Suprapubic skin (tissue), 4 donors: ENCODE data around the gene CRYBA2. TPM values are rescaled to one million over a fixed set of nuclear protein-coding genes. Genes with fewer than 3 reads are reported as not detected.

Experiments used
- DNase-seq, 2 donors: peaks; one replicate each; pipeline ENCODE4 v3.0.0-alpha.2; 2019; ENCODE audit warnings: low spot score in 2 of 2
- H3K27ac ChIP-seq: fragments of 200-600 bp; sonication (generic); one replicate; pipeline ENCODE4 v1.5.1; 2019
- H3K27me3 ChIP-seq: fragments of 200-600 bp; sonication (generic); one replicate; pipeline ENCODE4 v1.5.1; 2019
- H3K36me3 ChIP-seq: fragments of 200-600 bp; sonication (generic); one replicate; pipeline ENCODE4 v1.5.1; 2019
- H3K4me1 ChIP-seq: fragments of 200-600 bp; sonication (generic); one replicate; pipeline ENCODE4 v1.5.1; 2019
- H3K4me3 ChIP-seq: fragments of 200-600 bp; sonication (generic); one replicate; pipeline ENCODE4 v1.5.1; 2019; ENCODE audit warnings: mild to moderate bottlenecking
- H3K9me3 ChIP-seq: fragments of 200-600 bp; sonication (generic); one replicate; pipeline ENCODE4 v1.5.1; 2019
- CTCF ChIP-seq, 2 donors: fragments of 200-600 bp in 1 of 2; fragments of 450-650 bp in 1 of 2; sonication (generic) in 1 of 2; IDR thresholded peaks; one replicate each; pipeline ENCODE4 v1.5.1; 2016 to 2019; ENCODE audit warnings: antibody characterized with exemption in 2 of 2, mild to moderate bottlenecking in 1 of 2, moderate library complexity in 1 of 2
- EP300 ChIP-seq: sonication (generic); formaldehyde crosslinking; IDR thresholded peaks from one replicate; pipeline ENCODE4 v1.6.1; 2017; ENCODE audit warnings: antibody characterized with exemption
- POLR2A ChIP-seq, 2 donors: fragments of 450-650 bp; IDR thresholded peaks; one replicate each; pipeline ENCODE4 v1.6.1; 2017; ENCODE audit warnings: antibody characterized with exemption in 2 of 2, mild to moderate bottlenecking in 2 of 2, moderate library complexity in 2 of 2
- POLR2AphosphoS5 ChIP-seq, 3 donors: sonication (generic); formaldehyde crosslinking; IDR thresholded peaks; one replicate each; pipeline ENCODE4 v1.6.1; 2017; ENCODE audit warnings: antibody characterized with exemption in 3 of 3
- WGBS: methylation state at CpG from one replicate; pipeline ENCODE4 v1.1.5; 2018; 5-methylcytosine and 5-hydroxymethylcytosine counted together
- total RNA-seq, 4 donors: library from RNA; depleted of rRNA; stranded (reverse); fragments of >200 nt; gene quantifications; one replicate each; pipeline ENCODE4 v1.1.0, GENCODE V29; 2016

Gene CRYBA2
- total RNA-seq, 4 donors from 2014 or later = not detected

DNA sequence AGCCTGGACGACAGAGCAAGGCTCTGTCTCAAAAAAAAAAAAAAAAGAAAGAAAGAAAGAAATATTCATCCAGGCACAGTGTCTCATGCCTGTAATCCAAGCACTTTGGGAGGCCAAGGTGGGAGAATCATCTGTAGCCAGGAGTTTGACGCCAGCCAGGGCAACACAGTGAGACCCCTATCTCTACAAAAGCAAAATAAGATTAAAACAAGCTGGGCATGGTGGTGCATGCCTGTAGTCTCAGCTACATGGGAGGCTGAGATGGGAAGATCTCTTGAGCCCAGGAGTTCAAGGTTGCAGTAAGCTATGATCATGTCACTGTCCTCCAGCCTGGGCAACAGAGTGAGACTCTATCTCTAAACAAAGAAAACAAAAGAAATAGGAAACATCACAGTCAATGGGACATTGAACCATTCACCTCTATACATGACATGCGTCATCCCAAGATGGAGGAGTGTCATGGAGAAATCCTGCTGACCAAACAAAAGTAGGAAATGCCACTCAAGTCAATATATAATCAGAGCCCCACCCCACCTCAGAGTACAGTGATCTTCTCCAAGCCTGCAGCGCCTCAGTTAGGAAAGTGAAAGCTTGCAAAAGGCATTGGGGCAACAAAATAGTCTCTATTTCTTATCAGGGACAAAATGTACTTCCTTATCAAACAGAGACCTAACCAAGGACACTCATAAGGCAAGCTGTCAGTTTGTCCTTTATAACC, 18.0 kb downstream of the CRYBA2 start:
- 65% methylated on average over 4 of the region's 4 CpGs for WGBS
- TF ChIP-seq POLR2A (IDR thresholded peaks at IDR 0.05) (no peak), EP300 (no peak), POLR2AphosphoS5 (IDR thresholded peaks at IDR 0.05) (no peak), CTCF (IDR thresholded peaks at IDR 0.05) (no peak)
- peaks cover 7% of the 10 kb centered on the region for H3K4me1 ChIP-seq
- peaks cover 91% of the 10 kb centered on the region for H3K27me3 ChIP-seq
- no peak overlapping the region for H3K4me3 ChIP-seq
- DNase-seq = no peak
- H3K36me3 ChIP-seq = no peaks in the 10 kb centered on the region
- no peaks in the 10 kb centered on the region for H3K9me3 ChIP-seq
- no peak overlapping the region for H3K27ac ChIP-seq

- H3K4me3 ChIP-seq = no peak overlapping the region
- WGBS = 40% methylated on average over 1 of the region's 1 CpG
- H3K27me3 ChIP-seq = peaks cover 83% of the 10 kb centered on the region
Observed at GRCh38 chr2:218970894-218971293, 22.3 kb downstream of the CRYBA2 start.

DNA sequence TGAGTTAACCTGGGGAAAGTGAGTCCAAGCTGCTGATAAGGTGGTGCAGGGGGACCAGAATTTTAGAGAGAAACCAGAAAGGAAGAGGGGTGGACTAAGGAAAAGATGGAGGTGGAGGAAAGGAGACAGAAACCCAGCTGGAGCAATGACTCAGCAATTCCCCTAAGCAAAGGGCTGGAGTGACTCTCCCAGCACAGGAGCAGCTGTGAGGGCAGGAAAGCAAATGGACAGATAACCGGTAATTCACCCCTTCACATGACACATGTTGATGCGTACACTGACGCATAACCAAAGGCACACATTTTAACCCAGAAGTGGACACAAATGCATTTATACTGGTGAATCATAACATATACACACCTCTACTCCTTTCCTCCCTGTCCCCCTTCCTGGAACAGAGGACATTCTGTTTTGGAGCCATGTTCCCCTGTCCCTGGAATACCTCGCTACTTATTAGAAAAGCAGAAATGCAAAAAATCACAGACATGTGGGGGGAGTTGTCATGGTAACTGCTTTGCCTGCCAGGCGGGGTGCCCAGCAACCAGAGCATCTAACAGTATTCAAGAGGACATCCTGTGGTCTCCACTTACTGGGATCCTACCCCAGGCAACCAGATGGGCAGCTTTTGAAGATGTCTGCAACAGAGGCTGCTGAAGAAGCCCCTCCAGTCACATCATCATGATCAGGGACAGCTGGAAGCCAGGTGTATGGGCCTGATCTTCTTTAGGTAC, 29.0 kb downstream of the CRYBA2 start:
- WGBS = 38% methylated on average over 5 of the region's 5 CpGs
- Histone ChIP-seq H3K4me3 (no peak overlapping the region), H3K4me1 (peaks cover 25% of the 10 kb centered on the region), H3K9me3 (no peaks in the 10 kb centered on the region), H3K27me3 (peaks cover 93% of the 10 kb centered on the region), H3K36me3 (no peaks in the 10 kb centered on the region), H3K27ac (no peak overlapping the region)
- no peak for DNase-seq
- no peak for TF ChIP-seq EP300
- no peak for TF ChIP-seq POLR2AphosphoS5 (IDR thresholded peaks at IDR 0.05)
- TF ChIP-seq CTCF (IDR thresholded peaks at IDR 0.05) = no peak
- TF ChIP-seq POLR2A (IDR thresholded peaks at IDR 0.05) = no peak

More at GRCh38 chr2:218970894-218971293, 22.3 kb downstream of the CRYBA2 start:
- Histone ChIP-seq H3K9me3 (no peaks in the 10 kb centered on the region), H3K27ac (no peak overlapping the region), H3K4me1 (no peaks in the 10 kb centered on the region), H3K36me3 (no peaks in the 10 kb centered on the region)
- DNase-seq = no peak
- no peak for TF ChIP-seq EP300
- no peak for TF ChIP-seq POLR2AphosphoS5 (IDR thresholded peaks at IDR 0.05)
- TF ChIP-seq CTCF (IDR thresholded peaks at IDR 0.05) = no peak
- TF ChIP-seq POLR2A (IDR thresholded peaks at IDR 0.05) = no peak

DNA sequence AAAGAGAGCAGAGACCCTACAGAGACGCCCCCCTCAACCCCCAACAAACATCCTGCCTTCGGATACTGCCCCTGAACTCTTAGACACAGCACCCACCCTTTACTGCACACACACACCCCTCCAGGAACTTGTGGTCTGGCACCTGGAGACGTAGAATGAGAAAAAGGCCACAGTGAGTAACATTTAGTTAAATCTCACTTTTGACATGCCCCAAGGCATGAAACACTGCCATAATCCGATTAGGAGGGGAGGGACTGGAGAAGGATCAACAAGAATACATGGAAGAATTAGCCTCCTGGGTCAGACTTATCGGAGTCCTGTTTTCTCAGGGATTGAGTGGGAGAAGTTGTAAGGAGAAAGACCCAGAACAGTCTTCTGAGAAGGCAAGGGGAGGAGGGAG, 29.6 kb downstream of the CRYBA2 start:
- Histone ChIP-seq H3K9me3 (no peaks in the 10 kb centered on the region), H3K36me3 (no peaks in the 10 kb centered on the region), H3K4me3 (no peak overlapping the region), H3K4me1 (peaks cover 27% of the 10 kb centered on the region), H3K27me3 (peaks cover 93% of the 10 kb centered on the region), H3K27ac (no peak overlapping the region)
- WGBS = 16% methylated on average over 5 of the region's 5 CpGs
- DNase-seq = no peak
- TF ChIP-seq CTCF (IDR thresholded peaks at IDR 0.05) (no peak), EP300 (no peak), POLR2A (IDR thresholded peaks at IDR 0.05) (no peak), POLR2AphosphoS5 (IDR thresholded peaks at IDR 0.05) (no peak)

- H3K27ac ChIP-seq = no peak overlapping the region
- 4% methylated on average over 5 of the region's 42 CpGs for WGBS
- no peak for DNase-seq
- no peaks in the 10 kb centered on the region for H3K36me3 ChIP-seq
- TF ChIP-seq EP300 (no peak), CTCF (IDR thresholded peaks at IDR 0.05) (no peak), POLR2A (IDR thresholded peaks at IDR 0.05) (no peak), POLR2AphosphoS5 (IDR thresholded peaks at IDR 0.05) (no peak)
- peaks cover 27% of the 10 kb centered on the region for H3K4me1 ChIP-seq
- no peaks in the 10 kb centered on the region for H3K9me3 ChIP-seq
- H3K27me3 ChIP-seq = peaks cover 93% of the 10 kb centered on the region
- H3K4me3 ChIP-seq = no peak overlapping the region
Observed at GRCh38 chr2:218962859-218963492, 30.2 kb downstream of the CRYBA2 start.
